K562 (cell line): ENCODE results near the gene CPED1. TPM values are rescaled to one million over a fixed set of nuclear protein-coding genes. Genes with fewer than 3 reads are reported as not detected.
A peak's percentile ranks its signal among the peaks of the same experiment; 100 is the strongest.

Experiments
- BRD9 ChIP-seq: fragments of 450-650 bp; IDR thresholded peaks from 2 replicates; pipeline ENCODE4 v1.6.1; 2018; ENCODE audit warnings: low read depth; ENCODE audit not compliant: partially characterized antibody
- CTCF ChIP-seq, 3 experiments: IDR thresholded peaks in 2 of 3; conservative IDR thresholded peaks in 1 of 3; 2 replicates each; pipeline ENCODE4 v1.5.1; 2011 to 2012; ENCODE audit warnings: low read length in 3 of 3, mild to moderate bottlenecking in 3 of 3, control low read depth in 2 of 3, improper control_type of control experiment in 1 of 3, inconsistent platforms in 1 of 3, low read depth in 1 of 3, mixed read lengths in 1 of 3, moderate library complexity in 1 of 3; ENCODE audit not compliant: insufficient read depth in 2 of 3
- DPF2 ChIP-seq: fragments of 450-650 bp; IDR thresholded peaks from 2 replicates; pipeline ENCODE4 v1.6.1; 2016
- E4F1 ChIP-seq: fragments of 250-450 bp; sonication (Bioruptor Pico); IDR thresholded peaks from 2 replicates; pipeline ENCODE4 v1.5.0; 2021; ENCODE audit warnings: mild to moderate bottlenecking, borderline replicate concordance
- ELF4 ChIP-seq: fragments of 450-650 bp; formaldehyde crosslinking; IDR thresholded peaks from 2 replicates; pipeline ENCODE4 v1.4.0; 2022; ENCODE audit warnings: missing genetic modification characterization
- GATAD2A ChIP-seq: fragments of 450-650 bp; IDR thresholded peaks from 2 replicates; pipeline ENCODE4 v1.6.1; 2017
- HDAC1 ChIP-seq, 2 experiments: fragments of 450-650 bp; IDR thresholded peaks; 2 replicates each; pipeline ENCODE4 v1.6.1; 2016 to 2017; ENCODE audit warnings: inconsistent platforms in 1 of 2, mild to moderate bottlenecking in 1 of 2, moderate library complexity in 1 of 2
- HLTF ChIP-seq: fragments of 450-650 bp; IDR thresholded peaks from 2 replicates; pipeline ENCODE4 v1.6.1; 2016
- KAT7 ChIP-seq: sonication (generic); formaldehyde crosslinking; IDR thresholded peaks from 2 replicates; pipeline ENCODE4 v1.8.0; 2022; ENCODE audit warnings: missing genetic modification reagents, mild to moderate bottlenecking, borderline replicate concordance
- KDM5B ChIP-seq: fragments of 200-600 bp; sonication (generic); IDR thresholded peaks from 2 replicates; pipeline ENCODE4 v1.6.1; 2012; ENCODE audit warnings: low read depth, mild to moderate bottlenecking, moderate library complexity, low read length, control low read depth, inconsistent platforms; ENCODE audit not compliant: insufficient replicate concordance
- MAZ ChIP-seq, 2 experiments: fragments of 450-650 bp in 1 of 2; sonication (generic) in 1 of 2; formaldehyde crosslinking; IDR thresholded peaks in 1 of 2; conservative IDR thresholded peaks in 1 of 2; 2 replicates each; pipeline versions ENCODE4 v1.4.0 to v1.5.0; 2020; ENCODE audit warnings: mild to moderate bottlenecking in 1 of 2, missing genetic modification reagents in 1 of 2
- MTA3 ChIP-seq: fragments of 450-650 bp; formaldehyde crosslinking; IDR thresholded peaks from 2 replicates; pipeline ENCODE4 v1.6.1; 2017; ENCODE audit warnings: mild to moderate bottlenecking, borderline replicate concordance
- MYBL2 ChIP-seq, 2 experiments: fragments of 450-650 bp in 1 of 2; sonication (generic) in 1 of 2; formaldehyde crosslinking in 1 of 2; IDR thresholded peaks; 2 replicates each; pipeline versions ENCODE4 v1.6.1 to v1.8.1; 2017 to 2022; ENCODE audit warnings: borderline replicate concordance in 1 of 2, inconsistent platforms in 1 of 2, low read depth in 1 of 2, mild to moderate bottlenecking in 1 of 2, missing genetic modification reagents in 1 of 2, moderate library complexity in 1 of 2
- NFIC ChIP-seq: fragments of 450-650 bp; IDR thresholded peaks from 2 replicates; pipeline ENCODE4 v1.6.1; 2017; ENCODE audit warnings: mild to moderate bottlenecking, inconsistent platforms
- NR2C1 ChIP-seq, 2 experiments: fragments of 450-650 bp; IDR thresholded peaks; 2 replicates each; pipeline ENCODE4 v1.6.1; 2017; ENCODE audit warnings: mild to moderate bottlenecking in 2 of 2, antibody characterized with exemption in 1 of 2, inconsistent platforms in 1 of 2, missing compliant biosample characterization in 1 of 2, missing genetic modification characterization in 1 of 2
- PPARD ChIP-seq: fragments of 250-450 bp; sonication (Bioruptor Pico); IDR thresholded peaks from 2 replicates; pipeline ENCODE4 v1.8.0; 2022; ENCODE audit warnings: inconsistent platforms, mild to moderate bottlenecking, moderate library complexity
- PTBP1 ChIP-seq: fragments of 200-400 bp; formaldehyde crosslinking; IDR thresholded peaks from 2 replicates; pipeline ENCODE4 v1.6.1; 2017; ENCODE audit warnings: low read depth, low read length
- RFX1 ChIP-seq: fragments of 450-650 bp; IDR thresholded peaks from 2 replicates; pipeline ENCODE4 v1.6.1; 2016; ENCODE audit warnings: mild to moderate bottlenecking, moderate library complexity
- SNIP1 ChIP-seq: fragments of 450-650 bp; IDR thresholded peaks from 2 replicates; pipeline ENCODE4 v1.7.1; 2017; ENCODE audit warnings: low read depth, mild to moderate bottlenecking
- SREBF1 ChIP-seq: fragments of 150-350 bp; IDR thresholded peaks from 2 replicates; pipeline ENCODE4 v1.6.1; 2014; ENCODE audit warnings: antibody characterized with exemption, low read depth, low read length, borderline replicate concordance
- SRSF7 ChIP-seq: fragments of 200-400 bp; formaldehyde crosslinking; optimal IDR thresholded peaks from 2 replicates; pipeline ENCODE3; 2017; ENCODE audit warnings: mild to moderate bottlenecking, low read depth, low read length
- ZC3H8 ChIP-seq: fragments of 450-650 bp; IDR thresholded peaks from 2 replicates; pipeline ENCODE4 v1.6.1; 2017
- ZNF239 ChIP-seq: fragments of 250-450 bp; sonication (Bioruptor Pico); IDR thresholded peaks from 2 replicates; pipeline ENCODE4 v1.4.0; 2020; ENCODE audit warnings: mild to moderate bottlenecking
- ZNF282 ChIP-seq: sonication (generic); formaldehyde crosslinking; IDR thresholded peaks from 2 replicates; pipeline ENCODE4 v1.8.1; 2023; ENCODE audit warnings: missing genetic modification reagents
- ZNF316 ChIP-seq: fragments of 450-650 bp; IDR thresholded peaks from 2 replicates; pipeline ENCODE4 v1.6.1; 2016
- polyA plus RNA-seq, 8 experiments: library from polyadenylated mRNA; depleted of rRNA in 4 of 8; stranded (reverse) in 5 of 8; unstranded in 3 of 8; fragments of >200 nt; fragmentation: Nextera tagmentation in 2 of 8; fragmentation: Illumina TruSeq in 1 of 8; extraction: Ambion mirVana in 2 of 8; extraction: Trizol in 1 of 8; gene quantifications; 2 replicates each; pipeline versions ENCODE4 v1.2.1 to v1.2.3, GENCODE V29; 2011 to 2014; ENCODE audit warnings: inconsistent platforms in 1 of 8, missing spikeins in 1 of 8
- total RNA-seq, 7 experiments: library from RNA; depleted of rRNA in 6 of 7; stranded (reverse); fragments of >200 nt in 6 of 7; fragmentation: Illumina TruSeq in 2 of 7; extraction: Trizol in 2 of 7; gene quantifications; 2 replicates each; pipeline versions ENCODE4 v1.2.1 to v1.2.3, GENCODE V29; 2011 to 2021; ENCODE audit warnings: low replicate concordance in 1 of 7

Gene CPED1
- total and polyA plus RNA-seq, 9 of the 15 experiments (the other 6 are each of a cell fraction or from before 2014, with no cell fraction given) = 195 to 393 (median 290) TPM

- TF ChIP-seq ZNF282 (CRISPR knock-in tag) (no peak), NR2C1 (IDR thresholded peaks at IDR 0.05) (no peak), NR2C1 (tag; IDR thresholded peaks at IDR 0.05) (no peak), ZNF316 (peak; percentile 60), HDAC1 (IDR thresholded peaks at IDR 0.05) (peak; percentile 50 to 67; a peak in 3 of 4 replicates), ZNF239 (CRISPR knock-in tag) (peak; percentile 26; the same call in 1 of the 2 replicates), CTCF (IDR thresholded peaks at IDR 0.05 in 2 of 3, conservative IDR thresholded peaks at IDR 0.05 in 1 of 3; ENCODE audit: insufficient read depth in 2 of 3, low read depth in 1 of 3, low read length in 3 of 3) (0 out of 6 replicates have a peak, but pooled peaks of 1 of the 3 experiments have one; percentile 0), NFIC (peak; percentile 51), ELF4 (CRISPR knock-in tag) (peak; percentile 85), MTA3 (no peak), BRD9 (peak; percentile 64), RFX1 (no peak), HLTF (peak; percentile 78), PTBP1 (no peak), ZC3H8 (peak; percentile 93), E4F1 (CRISPR knock-in tag) (0 out of 2 replicates have a peak, but pooled peaks have one; percentile 53), DPF2 (peak; percentile 47; the same call in 1 of the 2 replicates), PPARD (CRISPR knock-in tag) (no peak), SREBF1 (no peak), MYBL2 (IDR thresholded peaks at IDR 0.05; ENCODE audit: low read depth) (no peak; the same call in 1 of the 2 replicates), MYBL2 (CRISPR knock-in tag; IDR thresholded peaks at IDR 0.05; ENCODE audit: borderline replicate concordance) (no peak), GATAD2A (no peak), KAT7 (peak; percentile 48; the same call in 1 of the 2 replicates), SRSF7 (no peak), KDM5B (peak; percentile 21), SNIP1 (0 out of 2 replicates have a peak, but pooled peaks have one; percentile 2), MAZ (CRISPR knock-in tag; conservative IDR thresholded peaks at IDR 0.05 in 1 of 2, IDR thresholded peaks at IDR 0.05 in 1 of 2) (0 out of 4 replicates have a peak, but pooled peaks of 1 of the 2 experiments have one; percentile 12)
Observed at GRCh38 chr7:120994512-120995410, 6.2 kb downstream of the CPED1 start (continued).
